ENCODE measurements around the gene ERMARD.

ERMARD gene

DNA sequence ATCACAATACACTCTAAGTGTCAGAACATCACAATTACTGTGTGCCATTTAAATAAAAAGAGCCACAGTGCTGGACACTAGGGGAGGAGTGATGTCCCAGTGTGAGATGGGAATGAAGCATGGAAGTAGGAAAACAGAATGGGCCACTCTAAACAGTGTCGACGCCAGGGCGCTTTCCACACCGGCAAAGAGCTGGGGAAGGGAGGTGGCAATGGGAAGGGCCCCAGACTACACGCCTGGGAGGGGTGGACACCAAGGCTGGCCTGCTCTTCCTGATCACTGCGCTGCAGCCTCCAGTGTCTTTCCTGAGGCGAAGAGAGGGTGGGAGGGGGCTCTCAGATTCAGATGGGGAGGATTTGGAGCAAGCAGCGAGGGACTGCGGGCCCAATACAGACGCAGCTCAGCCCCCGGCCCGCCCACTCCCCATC lies 75.9 kb downstream of the ERMARD start:
- Histone ChIP-seq H3K4me1 (ENCODE audit: control insufficient read depth, insufficient read depth, low read length) (no peaks in the 10 kb centered on the region), H3K27ac (ENCODE audit: low read depth, low read length) (no peak overlapping the region), H3K36me3 (ENCODE audit: control insufficient read depth, insufficient read depth, low read length) (no peaks in the 10 kb centered on the region), H3K4me3 (ENCODE audit: low read length) (no peak overlapping the region), H3K27me3 (ENCODE audit: control insufficient read depth, insufficient read depth, low read length) (no peaks in the 10 kb centered on the region), H3K9ac (ENCODE audit: low read length) (no peak overlapping the region)

DNA sequence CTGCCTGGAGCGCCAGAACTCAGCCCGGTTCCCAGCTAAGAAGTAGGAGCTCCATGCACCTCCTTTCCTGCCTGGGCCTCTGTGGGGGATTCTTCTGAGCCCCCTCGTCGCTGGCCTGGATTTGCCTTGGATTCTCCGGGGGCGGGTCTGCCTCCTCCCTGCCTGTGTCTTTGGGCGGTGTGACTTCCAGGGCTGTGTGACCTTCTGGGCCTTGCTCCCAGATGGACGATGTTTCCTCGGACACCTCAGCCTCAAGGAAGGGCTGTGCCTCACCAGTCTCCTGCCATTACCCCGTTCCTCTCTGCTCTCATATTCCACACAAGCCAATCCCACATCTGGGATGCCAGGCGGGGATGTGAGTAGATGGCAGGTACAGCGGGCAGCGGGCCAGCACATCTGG lies 76.8 kb downstream of the ERMARD start:
- H3K27me3 ChIP-seq (ENCODE audit: control insufficient read depth, insufficient read depth, low read length) = no peaks in the 10 kb centered on the region
- H3K27ac ChIP-seq (ENCODE audit: low read depth, low read length) = no peak overlapping the region
- H3K4me3 ChIP-seq (ENCODE audit: low read length) = no peak overlapping the region
- no peaks in the 10 kb centered on the region for H3K4me1 ChIP-seq (ENCODE audit: control insufficient read depth, insufficient read depth, low read length)
- H3K9ac ChIP-seq (ENCODE audit: low read length) = no peak overlapping the region
- H3K36me3 ChIP-seq (ENCODE audit: control insufficient read depth, insufficient read depth, low read length) = no peaks in the 10 kb centered on the region

DNA sequence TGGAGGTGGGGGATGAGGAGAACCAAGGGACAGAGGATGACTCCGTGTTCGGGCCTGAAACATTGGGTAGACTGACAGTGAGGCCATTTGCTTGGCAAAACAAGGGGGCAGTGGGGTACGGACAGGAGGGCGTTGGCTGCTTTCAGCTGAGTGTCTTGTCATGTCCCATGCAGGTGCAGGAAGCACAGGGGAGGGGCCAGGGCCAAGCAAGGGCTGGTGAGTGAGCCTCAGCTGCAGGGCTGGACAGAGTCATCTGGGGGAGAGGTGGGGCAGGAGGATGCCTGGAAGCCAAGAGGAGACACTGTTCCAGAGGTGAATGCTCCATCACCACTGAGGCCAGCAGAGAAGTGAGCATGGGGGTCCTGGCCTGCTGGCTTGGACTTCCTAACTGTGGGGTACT lies 78.4 kb downstream of the ERMARD start:
- Histone ChIP-seq H3K27me3 (ENCODE audit: control insufficient read depth, insufficient read depth, low read length) (no peaks in the 10 kb centered on the region), H3K4me1 (ENCODE audit: control insufficient read depth, insufficient read depth, low read length) (no peaks in the 10 kb centered on the region), H3K36me3 (ENCODE audit: control insufficient read depth, insufficient read depth, low read length) (no peaks in the 10 kb centered on the region), H3K4me3 (ENCODE audit: low read length) (no peak overlapping the region), H3K9ac (ENCODE audit: low read length) (no peak overlapping the region), H3K27ac (ENCODE audit: low read depth, low read length) (no peak overlapping the region)

DNA sequence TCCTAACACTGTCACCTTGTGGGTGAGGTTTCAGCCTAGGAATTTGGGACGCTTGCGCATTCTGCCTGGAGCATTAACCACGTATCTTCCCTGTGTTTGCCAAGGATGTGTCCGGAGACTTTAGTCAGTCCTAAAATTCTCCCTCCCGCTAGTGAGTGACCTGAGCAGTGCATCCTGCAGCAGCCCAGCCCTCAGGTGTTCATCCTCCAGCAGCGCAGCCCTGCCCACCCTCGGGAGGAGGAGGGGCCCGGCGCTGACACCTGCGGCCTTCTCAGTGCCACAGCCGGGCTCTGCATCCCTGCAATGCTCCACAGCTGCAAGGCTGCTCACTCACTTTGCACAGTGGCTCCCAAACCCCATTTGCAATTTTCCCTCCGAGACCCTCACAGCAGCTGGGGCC lies 79.5 kb downstream of the ERMARD start:
- Histone ChIP-seq H3K4me1 (ENCODE audit: control insufficient read depth, insufficient read depth, low read length) (no peaks in the 10 kb centered on the region), H3K36me3 (ENCODE audit: control insufficient read depth, insufficient read depth, low read length) (no peaks in the 10 kb centered on the region), H3K27me3 (ENCODE audit: control insufficient read depth, insufficient read depth, low read length) (no peaks in the 10 kb centered on the region), H3K27ac (ENCODE audit: low read depth, low read length) (no peak overlapping the region), H3K4me3 (ENCODE audit: low read length) (no peak overlapping the region), H3K9ac (ENCODE audit: low read length) (no peak overlapping the region)
